ENCODE measurements around the gene WDR43.

WDR43 gene

DNA sequence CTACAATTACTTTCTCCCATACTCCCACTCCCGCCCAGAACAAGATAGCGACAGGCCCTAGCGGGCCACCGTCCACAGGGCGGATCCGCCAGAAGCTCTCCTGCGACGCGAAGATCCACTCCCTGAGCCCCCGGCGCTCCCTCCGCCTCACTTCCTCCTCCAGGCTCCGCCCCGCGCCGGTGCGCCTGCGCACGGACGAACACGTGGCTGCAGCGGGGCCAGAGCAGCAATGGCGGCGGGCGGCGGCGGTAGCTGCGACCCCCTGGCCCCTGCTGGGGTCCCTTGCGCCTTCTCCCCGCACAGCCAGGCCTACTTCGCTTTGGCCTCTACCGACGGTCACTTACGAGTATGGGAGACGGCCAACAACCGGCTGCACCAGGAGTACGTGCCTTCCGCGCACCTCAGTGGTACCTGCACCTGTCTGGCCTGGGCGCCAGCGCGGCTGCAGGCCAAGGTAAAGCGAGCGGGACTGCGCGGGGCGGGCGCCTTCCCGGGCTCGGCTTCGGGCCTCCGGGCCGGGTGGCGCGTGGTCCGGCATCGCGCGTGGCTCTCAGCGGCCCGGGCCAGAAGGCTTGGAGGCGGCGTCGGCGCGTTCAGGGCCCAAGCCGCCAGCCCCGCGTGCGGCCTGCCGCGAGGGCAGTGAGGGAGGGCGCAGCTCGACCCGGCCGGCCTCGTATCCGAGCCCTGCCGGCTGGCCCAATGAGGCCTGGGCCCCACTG lies at the start of gene WDR43:
Gene WDR43, plus strand, starts transcription at position 198 of the 719 bp plus-strand sequence. Its CDS starts 32 bp downstream, at position 230.
- DNase-seq (ENCODE audit: low read depth), result peak; percentile 97
- H3K4me3 ChIP-seq (ENCODE audit: low read depth, low read length), result peak within 1 kb of the TSS; percentile 88

DNA sequence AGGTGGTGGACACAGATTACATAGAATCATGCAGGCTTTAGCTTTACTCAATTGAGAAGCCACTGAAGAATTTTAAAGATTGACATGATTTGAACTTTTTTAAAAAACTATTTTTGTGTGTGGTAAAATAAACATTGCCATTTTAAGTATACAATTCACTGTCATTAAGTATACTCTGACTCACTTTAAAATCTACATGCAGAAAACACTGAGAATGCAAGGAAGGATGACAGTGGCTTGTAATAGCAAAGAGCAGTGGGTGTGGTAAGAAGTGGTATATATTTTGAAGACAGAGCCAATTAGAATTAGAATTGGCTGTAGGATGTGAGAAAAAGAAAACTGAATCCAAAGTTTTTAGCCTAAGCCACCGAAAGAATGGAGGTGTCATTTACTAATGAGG lies 39.3 kb upstream of the WDR43 start:
- H3K4me3 ChIP-seq (ENCODE audit: low read depth, low read length), result no peak overlapping the region
- no peak for DNase-seq (ENCODE audit: low read depth)

DNA sequence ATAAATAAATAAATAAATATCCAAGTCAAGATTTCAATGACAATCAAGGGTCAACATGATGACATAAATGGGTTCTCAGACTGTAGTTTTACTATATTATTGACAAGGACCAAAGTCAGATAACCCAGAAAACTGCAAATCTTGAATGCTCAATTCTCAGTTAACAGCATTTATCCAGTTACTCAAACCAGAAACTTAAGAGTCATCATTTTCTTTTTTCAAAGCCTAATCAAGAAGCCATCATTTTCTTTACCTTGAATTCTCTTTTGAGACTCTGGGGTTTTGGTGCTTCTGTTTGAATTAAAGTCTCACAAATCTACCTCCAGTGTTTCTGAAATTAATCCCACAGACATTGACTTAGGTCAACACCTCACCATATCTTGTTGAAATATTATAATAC lies 38.5 kb upstream of the WDR43 start:
- no peak overlapping the region for H3K4me3 ChIP-seq (ENCODE audit: low read depth, low read length)
- no peak for DNase-seq (ENCODE audit: low read depth)

GRCh38 chr2:28868611-28869010 lies 25.9 kb upstream of the WDR43 start:
- H3K4me3 ChIP-seq (ENCODE audit: low read depth, low read length), result peak overlapping the region; percentile 16
- DNase-seq (ENCODE audit: low read depth), result no peak

DNA sequence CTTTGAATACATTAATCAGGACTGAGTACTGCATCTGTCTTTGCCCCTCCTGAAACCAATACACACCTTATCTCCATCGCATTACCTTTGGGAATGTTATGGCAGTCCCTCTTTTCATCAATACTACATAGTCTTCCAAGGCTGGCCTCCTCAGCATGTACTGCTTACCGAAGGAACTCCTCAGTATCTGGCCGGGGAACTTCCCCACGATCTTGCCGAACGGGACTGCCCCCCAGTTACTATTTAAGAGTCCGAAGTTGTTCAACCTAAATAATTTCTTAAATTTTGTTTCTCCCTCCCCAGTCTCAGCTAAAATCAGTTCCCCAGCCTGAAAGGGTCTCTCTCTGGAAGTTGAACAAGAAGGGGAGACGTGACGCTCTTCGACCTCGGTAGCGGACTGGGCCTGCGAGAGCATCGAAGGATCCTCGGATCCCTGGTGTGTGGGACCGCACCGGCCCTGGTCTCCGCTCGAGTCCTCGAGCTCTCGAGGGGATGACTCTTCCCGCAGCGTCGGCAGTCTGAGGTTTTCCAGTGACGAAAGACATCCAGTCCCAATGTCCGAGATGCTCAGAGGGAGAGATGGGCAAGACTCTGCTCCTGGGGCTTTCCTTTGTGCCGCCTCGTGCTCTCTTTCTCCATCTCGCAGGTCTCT lies 24.8 kb upstream of the WDR43 start:
- DNase-seq (ENCODE audit: low read depth), result no peak
- peak overlapping the region; percentile 72 for H3K4me3 ChIP-seq (ENCODE audit: low read depth, low read length)

GRCh38 chr2:28870146-28870891 lies 24.1 kb upstream of the WDR43 start, which contains the start of gene TRMT61B:
Gene TRMT61B, minus strand, starts transcription at chr2:28870309. Its CDS starts 32 bp downstream, at chr2:28870277.
- DNase-seq (ENCODE audit: low read depth), result peak; percentile 87
- H3K4me3 ChIP-seq (ENCODE audit: low read depth, low read length), result peak within 1 kb of the TSS; percentile 72

- no peak overlapping the region for H3K4me3 ChIP-seq (ENCODE audit: low read depth, low read length)
- no peak for DNase-seq (ENCODE audit: low read depth)
Observed at GRCh38 chr2:28871620-28872019, 22.8 kb upstream of the WDR43 start.

DNA sequence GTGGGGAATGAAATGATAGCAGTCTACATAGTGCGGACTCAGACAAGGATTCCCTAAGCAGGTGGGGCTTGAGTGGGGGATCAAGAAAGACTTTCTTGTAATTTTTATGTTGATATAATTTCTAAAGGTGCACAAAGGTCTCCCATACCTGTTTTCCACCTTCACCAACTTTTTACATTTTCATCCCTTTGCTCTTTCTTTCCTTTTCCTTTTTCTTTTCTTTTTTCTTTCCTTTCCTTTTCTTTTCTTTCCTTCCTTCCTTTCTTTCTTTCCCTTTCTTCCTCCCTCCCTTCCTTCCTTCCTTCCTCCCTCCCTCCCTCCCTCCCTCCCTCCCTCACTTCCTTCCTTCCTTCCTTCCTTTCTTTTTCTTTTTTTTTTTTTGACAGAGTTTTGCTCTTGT lies 14.3 kb upstream of the WDR43 start:
- no peak for DNase-seq (ENCODE audit: low read depth)
- no peak overlapping the region for H3K4me3 ChIP-seq (ENCODE audit: low read depth, low read length)

- H3K4me3 ChIP-seq (ENCODE audit: low read depth, low read length), result no peak overlapping the region
- no peak for DNase-seq (ENCODE audit: low read depth)
Observed at GRCh38 chr2:28893488-28893887, 979 bp upstream of the WDR43 start.

GRCh38 chr2:28895189-28895893 lies 874 bp downstream of the WDR43 start:
- DNase-seq (ENCODE audit: low read depth), result no peak
- H3K4me3 ChIP-seq (ENCODE audit: low read depth, low read length), result peak overlapping the region; percentile 88

DNA sequence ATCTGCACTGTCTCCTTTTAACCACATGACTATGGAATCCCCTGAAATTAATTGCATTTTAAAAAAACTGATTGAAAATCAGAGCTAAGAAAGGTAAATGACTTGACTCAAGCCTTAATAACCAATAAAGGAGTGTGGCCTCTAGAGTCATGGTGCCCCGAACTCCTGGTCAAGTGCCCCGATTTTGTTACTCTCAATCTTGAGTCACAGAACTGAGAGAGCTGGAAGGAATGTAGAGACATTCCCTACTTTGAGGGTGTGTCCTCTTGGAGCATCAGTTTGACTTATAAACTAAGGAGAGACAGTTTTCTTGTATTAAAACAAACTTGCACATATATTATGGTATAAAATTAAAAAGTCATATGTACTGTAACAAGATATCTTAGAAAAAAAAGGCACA lies 2.4 kb downstream of the WDR43 start:
- H3K4me3 ChIP-seq (ENCODE audit: low read depth, low read length), result no peak overlapping the region
- DNase-seq (ENCODE audit: low read depth), result no peak

- no peak overlapping the region for H3K4me3 ChIP-seq (ENCODE audit: low read depth, low read length)
- no peak for DNase-seq (ENCODE audit: low read depth)
Observed at GRCh38 chr2:28898048-28898447, 3.6 kb downstream of the WDR43 start.

DNA sequence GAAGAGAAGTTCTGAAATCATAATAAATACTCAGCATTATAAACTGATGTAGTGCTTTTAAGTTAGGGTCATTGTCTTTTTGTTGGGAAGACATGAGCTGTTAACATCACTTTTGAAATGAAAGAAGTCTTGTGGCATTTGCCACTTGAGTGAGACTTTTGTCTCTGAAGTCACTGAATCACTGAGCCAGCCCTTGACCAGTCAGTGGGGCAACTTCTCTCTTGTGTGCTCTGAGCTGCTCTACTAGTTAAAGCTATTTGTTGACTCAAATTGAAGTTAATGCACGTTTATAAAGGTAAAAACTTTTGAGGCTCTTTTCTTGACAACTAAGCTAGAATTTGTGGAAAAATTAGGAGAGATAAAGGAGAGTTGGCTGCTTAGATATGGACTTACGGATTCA lies 6.7 kb downstream of the WDR43 start:
- no peak overlapping the region for H3K4me3 ChIP-seq (ENCODE audit: low read depth, low read length)
- no peak for DNase-seq (ENCODE audit: low read depth)

DNA sequence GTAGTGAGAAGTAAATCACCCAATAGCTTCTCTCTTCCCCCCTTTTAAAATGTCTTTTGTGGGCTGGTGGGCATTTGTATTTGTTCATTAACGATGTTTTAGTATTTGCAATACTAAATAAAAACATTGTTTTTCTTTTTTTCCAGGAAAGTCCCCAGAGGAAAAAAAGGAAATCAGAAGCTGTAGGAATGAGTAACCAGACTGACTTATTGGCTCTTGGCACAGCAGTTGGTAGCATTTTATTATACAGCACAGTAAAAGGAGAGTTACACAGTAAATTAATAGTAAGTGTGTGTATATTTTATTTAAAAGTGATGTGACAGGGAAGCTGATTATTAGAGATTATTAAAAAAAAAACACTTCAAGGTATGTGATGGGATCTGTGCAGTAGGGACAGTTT lies 7.4 kb downstream of the WDR43 start:
- DNase-seq (ENCODE audit: low read depth), result no peak
- H3K4me3 ChIP-seq (ENCODE audit: low read depth, low read length), result no peak overlapping the region

- no peak overlapping the region for H3K4me3 ChIP-seq (ENCODE audit: low read depth, low read length)
- DNase-seq (ENCODE audit: low read depth), result no peak
Observed at GRCh38 chr2:28902584-28902983, 8.1 kb downstream of the WDR43 start.

DNA sequence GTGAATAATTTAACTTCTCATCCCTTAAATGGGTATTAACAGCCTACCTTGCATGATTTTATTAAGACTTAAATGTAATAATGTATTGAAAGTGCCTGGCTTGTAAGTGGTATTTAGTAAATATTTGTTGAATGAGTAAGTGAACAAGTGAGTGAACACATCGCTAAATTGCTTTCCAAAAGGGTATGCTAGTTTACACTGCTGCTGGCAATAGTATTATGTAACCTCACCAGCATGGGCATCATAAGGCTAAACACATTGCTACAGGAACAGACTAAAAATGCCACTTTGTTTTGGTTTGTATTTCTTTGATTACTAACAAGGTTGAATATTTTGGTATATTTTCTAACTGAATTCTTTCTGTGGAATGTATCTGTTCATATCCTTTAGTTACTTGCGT lies 9.8 kb downstream of the WDR43 start:
- no peak for DNase-seq (ENCODE audit: low read depth)
- H3K4me3 ChIP-seq (ENCODE audit: low read depth, low read length), result no peak overlapping the region

DNA sequence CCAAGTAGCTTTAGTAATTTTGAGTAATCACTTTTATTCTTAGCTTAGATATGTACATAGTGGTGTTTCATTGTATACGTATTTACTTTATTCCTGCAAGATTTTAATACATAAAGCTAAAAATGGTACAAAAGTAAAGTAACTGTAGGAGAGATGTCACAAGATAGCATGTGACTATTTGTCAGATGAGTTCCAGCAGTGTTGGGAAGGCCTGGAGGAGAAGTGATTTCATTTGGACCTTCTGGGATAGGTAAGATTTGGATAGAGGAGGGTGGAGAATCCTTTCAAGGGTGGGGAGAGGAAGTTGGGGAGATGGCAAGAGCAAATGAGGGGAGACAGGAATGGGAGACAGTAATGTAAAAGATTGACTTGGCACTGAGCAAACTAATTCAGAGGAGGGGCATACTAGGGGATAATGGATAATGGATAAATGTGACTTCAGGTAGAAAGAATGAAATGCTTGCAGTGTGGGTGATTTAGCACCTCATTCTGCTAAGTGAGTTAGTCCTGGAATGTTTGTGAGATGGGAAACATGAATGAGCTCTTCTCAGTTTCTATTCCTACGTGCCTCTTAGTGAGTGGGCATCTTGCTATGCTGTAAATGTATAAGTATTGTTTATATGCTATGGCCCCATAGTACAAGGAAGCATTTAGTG lies 10.5 kb downstream of the WDR43 start:
- DNase-seq (ENCODE audit: low read depth), result no peak
- no peak overlapping the region for H3K4me3 ChIP-seq (ENCODE audit: low read depth, low read length)

GRCh38 chr2:28905533-28905932 lies 11.1 kb downstream of the WDR43 start:
- DNase-seq (ENCODE audit: low read depth), result no peak
- no peak overlapping the region for H3K4me3 ChIP-seq (ENCODE audit: low read depth, low read length)

DNA sequence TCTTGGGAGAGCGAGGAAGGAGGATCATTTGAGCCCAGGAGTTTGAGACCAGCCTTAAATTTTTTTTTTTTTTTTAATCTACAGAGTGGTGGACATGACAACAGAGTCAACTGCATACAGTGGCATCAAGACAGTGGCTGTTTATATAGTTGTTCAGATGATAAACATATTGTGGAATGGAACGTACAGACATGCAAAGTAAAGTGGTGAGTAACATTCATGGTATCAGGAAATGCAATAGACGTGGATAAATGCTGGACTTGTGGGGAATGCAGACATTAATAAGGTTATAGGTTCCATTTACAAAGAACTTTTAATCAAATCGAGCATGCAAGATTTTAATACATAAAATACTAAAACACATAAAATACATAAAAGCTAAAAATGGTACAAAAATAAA lies 11.9 kb downstream of the WDR43 start:
- H3K4me3 ChIP-seq (ENCODE audit: low read depth, low read length), result no peak overlapping the region
- no peak for DNase-seq (ENCODE audit: low read depth)

All from skeletal muscle cell (primary cell).